ENCODE data around the gene C8G. TPM values are rescaled to one million over a fixed set of nuclear protein-coding genes. Genes with fewer than 3 reads are reported as not detected.

The C8G gene
- total RNA-seq, 1 experiment from 2014 or later: 0.77 TPM

- no peak overlapping the region for H3K4me3 ChIP-seq (ENCODE audit: low read length)
- no peaks in the 10 kb centered on the region for H4K20me1 ChIP-seq (ENCODE audit: low read length)
- H3K4me1 ChIP-seq (ENCODE audit: insufficient read depth, low read length): peaks cover 8% of the 10 kb centered on the region
- H3F3A ChIP-seq (ENCODE audit: low read length, unreplicated experiment): no peaks in the 10 kb centered on the region
- BruUV-seq (replicated peaks): no TSS peak
- no peaks in the 10 kb centered on the region for H3K9me2 ChIP-seq (replicated peaks; ENCODE audit: low read length)
- peaks cover 5% of the 10 kb centered on the region; the same call in 1 of the 2 replicates for H3K36me3 ChIP-seq (ENCODE audit: low read depth, low read length)
- no peak for ATAC-seq
- no peak overlapping the region for H3K9ac ChIP-seq (ENCODE audit: low read length)
- intact Hi-C loops (cut with micrococcal nuclease): no loop called here
- no peaks in the 10 kb centered on the region for H3K27me3 ChIP-seq (ENCODE audit: low read length)
- no peak overlapping the region for H2AFZ ChIP-seq (ENCODE audit: low read length)
- POLR2A ChIA-PET (ENCODE audit: unreplicated experiment): no interaction called here
- H3K27ac ChIP-seq (ENCODE audit: low read length): no peak overlapping the region
- H3K4me2 ChIP-seq (ENCODE audit: low read length): no peak overlapping the region
- CTCF ChIA-PET: no interaction called here
- no peak for TF ChIP-seq CTCF (conservative IDR thresholded peaks at IDR 0.05; ENCODE audit: low read depth, low read length)
- no peak for TF ChIP-seq EZH2 (IDR thresholded peaks at IDR 0.05; ENCODE audit: low read length, unreplicated experiment)
- TF ChIP-seq EZH2phosphoT487 (IDR thresholded peaks at IDR 0.05; ENCODE audit: borderline replicate concordance, low read length): no peak
- H3K79me2 ChIP-seq (ENCODE audit: low read length): 0 out of 2 replicates have a peak, but pooled peaks cover 6% of the 10 kb centered on the region
- H3K9me3 ChIP-seq (ENCODE audit: low read length): no peaks in the 10 kb centered on the region
- DNase-seq: no peak
Measured at GRCh38 chr9:136907011-136907914, 37.8 kb upstream of the C8G start.

GRCh38 chr9:136910197-136910900 lies 34.7 kb upstream of the C8G start:
- CTCF ChIA-PET: no interaction called here
- H3K4me2 ChIP-seq (ENCODE audit: low read length): no peak overlapping the region
- no peak for TF ChIP-seq EZH2 (IDR thresholded peaks at IDR 0.05; ENCODE audit: low read length, unreplicated experiment)
- TF ChIP-seq EZH2phosphoT487 (IDR thresholded peaks at IDR 0.05; ENCODE audit: borderline replicate concordance, low read length): no peak
- no peak for TF ChIP-seq CTCF (conservative IDR thresholded peaks at IDR 0.05; ENCODE audit: low read depth, low read length)
- no peaks in the 10 kb centered on the region for H4K20me1 ChIP-seq (ENCODE audit: low read length)
- H3K27ac ChIP-seq (ENCODE audit: low read length): no peak overlapping the region
- ATAC-seq (no peak), DNase-seq (no peak)
- peaks cover 2% of the 10 kb centered on the region; the same call in 1 of the 2 replicates for H3K36me3 ChIP-seq (ENCODE audit: low read depth, low read length)
- no peaks in the 10 kb centered on the region for H3K4me1 ChIP-seq (ENCODE audit: insufficient read depth, low read length)
- no peaks in the 10 kb centered on the region for H3K9me3 ChIP-seq (ENCODE audit: low read length)
- H2AFZ ChIP-seq (ENCODE audit: low read length): no peak overlapping the region
- H3K9ac ChIP-seq (ENCODE audit: low read length): no peak overlapping the region
- H3K27me3 ChIP-seq (ENCODE audit: low read length): no peaks in the 10 kb centered on the region
- POLR2A ChIA-PET (ENCODE audit: unreplicated experiment): no interaction called here
- no peak overlapping the region for H3K4me3 ChIP-seq (ENCODE audit: low read length)
- H3K79me2 ChIP-seq (ENCODE audit: low read length): no peaks in the 10 kb centered on the region
- no peaks in the 10 kb centered on the region for H3F3A ChIP-seq (ENCODE audit: low read length, unreplicated experiment)
- no peaks in the 10 kb centered on the region for H3K9me2 ChIP-seq (replicated peaks; ENCODE audit: low read length)
- BruUV-seq (replicated peaks): no TSS peak
- intact Hi-C loops (cut with micrococcal nuclease): no loop called here

GRCh38 chr9:136910901-136911245 lies 34.2 kb upstream of the C8G start:
- Histone ChIP-seq H3F3A (ENCODE audit: low read length, unreplicated experiment) (no peaks in the 10 kb centered on the region), H3K36me3 (ENCODE audit: low read depth, low read length) (no peaks in the 10 kb centered on the region), H4K20me1 (ENCODE audit: low read length) (no peaks in the 10 kb centered on the region), H3K9me3 (ENCODE audit: low read length) (no peaks in the 10 kb centered on the region), H3K27me3 (ENCODE audit: low read length) (no peaks in the 10 kb centered on the region), H3K4me2 (ENCODE audit: low read length) (no peak overlapping the region), H3K9me2 (replicated peaks; ENCODE audit: low read length) (no peaks in the 10 kb centered on the region), H3K9ac (ENCODE audit: low read length) (no peak overlapping the region), H3K4me1 (ENCODE audit: insufficient read depth, low read length) (no peaks in the 10 kb centered on the region), H3K79me2 (ENCODE audit: low read length) (no peaks in the 10 kb centered on the region), H3K4me3 (ENCODE audit: low read length) (no peak overlapping the region), H2AFZ (ENCODE audit: low read length) (no peak overlapping the region), H3K27ac (ENCODE audit: low read length) (no peak overlapping the region)
- BruUV-seq (replicated peaks): no TSS peak
- no peak for DNase-seq
- intact Hi-C loops (cut with micrococcal nuclease): no loop called here
- ChIA-PET CTCF (no interaction called here), POLR2A (ENCODE audit: unreplicated experiment) (no interaction called here)
- TF ChIP-seq CTCF (conservative IDR thresholded peaks at IDR 0.05; ENCODE audit: low read depth, low read length) (no peak), EZH2phosphoT487 (IDR thresholded peaks at IDR 0.05; ENCODE audit: borderline replicate concordance, low read length) (no peak), EZH2 (IDR thresholded peaks at IDR 0.05; ENCODE audit: low read length, unreplicated experiment) (no peak)
- ATAC-seq: no peak

All from PC-3 (cell line).